ENCODE measurements around the gene UFL1.
"Not testable (repeated sequence)": the region's sequence is repeated elsewhere in the genome, so short reads cannot be mapped to it uniquely, and the experiment has no call there.

DNA sequence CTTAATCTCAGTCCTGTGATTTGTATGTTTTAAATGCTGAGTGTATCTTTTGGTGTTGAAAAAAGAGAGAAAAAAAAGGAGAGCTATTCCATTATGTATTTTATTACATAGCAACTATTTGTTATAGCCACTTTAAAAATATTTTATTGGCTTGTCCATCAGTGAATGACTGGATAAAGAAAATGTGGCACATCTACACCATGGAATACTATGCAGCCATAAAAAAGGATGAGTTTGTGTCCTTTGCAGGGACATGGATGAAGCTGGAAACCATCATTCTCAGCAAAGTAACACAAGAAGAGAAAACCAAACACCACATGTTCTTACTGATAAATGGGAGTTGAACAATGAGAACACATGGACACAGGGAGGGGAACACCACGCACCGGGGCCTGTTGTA, 38.1 kb downstream of the UFL1 start:
- TF ChIP-seq CTBP1 (IDR thresholded peaks at IDR 0.05; ENCODE audit: borderline replicate concordance); L3MBTL2 (conservative IDR thresholded peaks at IDR 0.05); ARNT (IDR thresholded peaks at IDR 0.05); TARDBP (IDR thresholded peaks at IDR 0.05); LEF1 (IDR thresholded peaks at IDR 0.05; ENCODE audit: borderline replicate concordance); NFRKB (IDR thresholded peaks at IDR 0.05); SP1 (IDR thresholded peaks at IDR 0.05): not testable (repeated sequence)
